Muscle of arm (tissue), 12 donors: Measurements from ENCODE around the gene GRAMD4. TPM values are rescaled to one million over a fixed set of nuclear protein-coding genes. Genes with fewer than 3 reads are reported as not detected.
A peak's percentile ranks its signal among the peaks of the same experiment; 100 is the strongest.
"Not testable (repeated sequence)": the region's sequence is repeated elsewhere in the genome, so short reads cannot be mapped to it uniquely, and the experiment has no call there.

Experiments
- DNase-seq: peaks from one replicate; pipeline ENCODE4 v3.0.0-alpha.2; 2013
- polyA plus RNA-seq, 12 donors: library from polyadenylated mRNA; unstranded; fragments of 120-200 nt; gene quantifications; one replicate each; pipeline ENCODE4 v1.2.1, GENCODE V29; 2013; ENCODE audit not compliant: insufficient read length in 12 of 12

The GRAMD4 gene
- polyA plus RNA-seq, 12 donors: 11.0 to 93.7 (median 14.9) TPM

GRCh38 chr22:46635756-46636155 is 15.6 kb downstream of the GRAMD4 start:
- DNase-seq: no peak

GRCh38 chr22:46636221-46637002 is 16.2 kb downstream of the GRAMD4 start:
- no peak for DNase-seq

GRCh38 chr22:46637711-46638600 is 17.8 kb downstream of the GRAMD4 start:
- no peak for DNase-seq

- no peak for DNase-seq
Measured at GRCh38 chr22:46638601-46639431, 18.6 kb downstream of the GRAMD4 start.

DNA sequence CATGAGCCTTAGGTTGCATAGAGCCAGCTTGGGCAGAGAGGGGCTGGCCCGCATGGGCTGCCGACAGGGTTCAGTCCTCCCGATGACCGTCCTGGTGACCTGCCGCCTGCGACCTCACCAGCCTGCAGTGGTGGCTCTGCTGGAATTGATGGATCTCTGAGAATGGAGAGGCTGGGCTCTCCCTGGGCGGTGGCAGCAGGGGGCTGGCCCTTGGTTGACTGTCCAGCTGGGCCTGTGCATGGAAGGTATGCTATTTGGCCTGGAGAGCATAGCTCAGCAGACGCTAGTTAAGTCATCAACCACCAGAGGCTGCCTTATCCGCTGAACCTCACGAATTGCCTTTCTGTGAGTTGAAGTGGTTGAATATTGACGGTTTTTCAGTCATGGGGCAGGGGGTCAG is 19.7 kb downstream of the GRAMD4 start:
- no peak for DNase-seq

DNA sequence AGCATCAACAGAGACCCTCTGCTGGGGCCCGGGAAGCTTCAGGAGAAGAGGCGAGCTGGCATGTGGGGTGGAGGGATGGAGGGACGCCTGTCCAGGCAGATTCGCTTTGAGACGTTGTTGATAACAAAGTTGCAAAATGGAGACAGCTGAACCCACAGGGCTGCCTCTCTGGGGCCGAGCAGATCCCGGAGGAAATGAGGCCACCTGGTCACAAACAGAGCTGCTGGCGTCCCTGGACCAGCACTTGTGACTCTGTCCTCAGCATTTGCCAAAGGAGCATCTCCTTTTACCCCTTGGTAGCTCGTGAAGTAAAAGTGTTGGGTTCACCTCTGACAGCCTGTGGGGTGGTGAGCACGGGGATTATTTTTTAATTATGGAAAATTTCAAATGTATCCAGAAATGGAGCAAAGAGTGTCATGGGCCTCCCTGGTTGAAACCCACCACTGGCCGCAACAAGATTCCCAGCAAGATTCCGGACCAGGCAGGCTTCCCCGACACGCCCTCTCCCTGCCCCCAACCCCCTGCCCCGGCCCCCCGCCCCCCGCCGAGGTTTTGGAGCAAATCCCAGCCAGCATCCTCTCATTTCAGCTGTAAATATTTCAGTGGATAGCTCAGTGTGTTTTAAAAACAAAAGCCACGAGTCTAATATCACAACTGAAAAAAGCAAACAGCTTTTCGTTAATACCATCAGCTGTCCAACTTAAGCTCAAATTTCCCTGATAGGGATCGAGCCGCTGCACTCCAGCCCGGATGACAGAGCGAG is 20.3 kb downstream of the GRAMD4 start:
- no peak for DNase-seq

GRCh38 chr22:46641811-46642266 is 21.7 kb downstream of the GRAMD4 start:
- no peak for DNase-seq

- not testable (repeated sequence) for DNase-seq
Measured at GRCh38 chr22:46642840-46643480, 22.8 kb downstream of the GRAMD4 start.

GRCh38 chr22:46646531-46647215 is 26.5 kb downstream of the GRAMD4 start:
- no peak for DNase-seq

DNA sequence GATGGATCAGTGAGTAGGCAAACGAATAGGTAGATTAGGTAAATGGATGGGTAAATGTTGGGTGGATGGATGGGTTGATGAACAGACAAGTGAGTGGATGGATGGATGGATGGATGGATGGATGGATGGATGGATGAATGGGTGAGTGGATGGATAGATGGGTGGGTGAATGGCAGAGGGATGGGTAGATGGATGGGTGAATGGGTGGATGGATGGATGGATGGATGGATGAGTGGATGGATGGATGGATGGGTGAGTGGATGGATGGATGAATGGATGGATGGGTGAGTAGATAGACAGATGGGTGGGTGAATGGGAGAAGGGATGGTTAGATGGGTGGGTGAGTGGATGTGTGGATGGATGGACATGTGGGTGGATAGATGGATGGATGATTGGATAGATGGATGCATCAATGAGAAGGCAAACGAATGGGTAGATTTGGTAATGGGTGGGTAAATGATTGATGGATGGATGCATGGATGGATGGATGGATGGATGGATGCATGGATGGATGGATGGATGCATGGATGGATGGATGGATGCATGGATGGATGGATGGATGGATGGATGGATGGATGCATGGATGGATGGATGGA is 28.1 kb downstream of the GRAMD4 start:
- DNase-seq: not testable (repeated sequence)

GRCh38 chr22:46649141-46650077 is 29.2 kb downstream of the GRAMD4 start:
- peak; percentile 43 for DNase-seq

DNA sequence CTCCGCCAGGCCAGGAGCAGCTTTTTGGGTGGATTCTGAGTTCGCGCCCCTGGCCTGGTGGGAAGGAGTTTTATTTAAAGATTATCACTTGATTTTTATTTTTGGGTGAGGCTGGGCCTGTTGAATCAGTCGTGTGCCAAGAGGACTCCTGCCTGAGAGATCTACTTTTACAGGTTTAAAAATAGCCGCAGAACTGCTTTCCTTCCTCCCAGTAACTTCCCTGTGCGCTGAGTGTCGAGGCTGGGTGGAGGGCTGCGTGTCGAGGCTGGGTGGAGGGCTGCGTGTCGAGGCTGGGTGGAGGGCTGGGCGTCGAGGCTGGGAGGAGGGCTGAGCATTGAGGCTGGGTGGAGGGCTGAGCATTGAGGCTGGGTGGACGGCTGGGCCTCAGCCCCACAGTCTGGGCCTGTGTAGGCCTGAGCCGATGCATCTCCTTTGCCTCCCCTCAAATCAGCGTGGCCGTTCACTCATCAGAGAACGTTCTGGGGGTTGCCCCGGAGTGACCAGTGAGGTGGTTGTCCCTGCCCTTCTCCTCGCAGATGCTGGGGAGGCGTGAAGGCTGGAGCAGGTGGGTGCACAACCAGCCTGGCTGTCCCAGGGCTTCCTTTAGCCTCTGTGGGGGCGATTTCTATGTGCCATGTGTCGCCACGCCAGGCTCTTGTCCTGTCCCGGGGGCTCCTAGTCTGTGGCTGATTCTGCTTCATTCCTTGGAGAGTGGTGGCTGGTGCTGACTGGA is 30.1 kb downstream of the GRAMD4 start:
- DNase-seq: no peak

- no peak for DNase-seq
Measured at GRCh38 chr22:46651316-46651715, 31.1 kb downstream of the GRAMD4 start.

GRCh38 chr22:46652081-46652846 is 32.1 kb downstream of the GRAMD4 start:
- peak; percentile 57 for DNase-seq

GRCh38 chr22:46652847-46653331 is 32.7 kb downstream of the GRAMD4 start:
- DNase-seq: peak; percentile 35

DNA sequence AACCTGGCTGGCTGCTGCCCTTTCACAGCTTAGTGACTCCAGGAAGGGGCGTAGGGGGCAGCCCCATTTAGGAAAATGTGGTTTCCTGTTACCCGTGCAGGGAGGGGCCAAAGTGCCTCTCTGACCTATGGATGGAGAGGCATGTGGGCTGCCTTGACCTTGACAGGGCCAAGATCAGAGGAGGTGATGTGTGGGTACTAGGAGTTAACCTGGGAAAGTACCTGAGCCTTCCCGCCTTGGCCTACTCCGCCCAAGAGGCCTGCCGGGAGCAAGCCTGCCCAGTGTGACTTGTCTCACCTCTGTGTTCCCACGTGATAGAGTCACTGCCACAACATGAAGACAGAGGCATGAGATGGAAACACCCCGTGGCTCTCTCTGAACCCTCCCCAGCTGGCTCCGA is 33.4 kb downstream of the GRAMD4 start:
- no peak for DNase-seq

GRCh38 chr22:46654426-46654825 is 34.2 kb downstream of the GRAMD4 start:
- no peak for DNase-seq
